ENCODE measurements around the gene ZNF207. TPM values are rescaled to one million over a fixed set of nuclear protein-coding genes. Genes with fewer than 3 reads are reported as not detected.
"Not testable (repeated sequence)": the region's sequence is repeated elsewhere in the genome, so short reads cannot be mapped to it uniquely, and the experiment has no call there.

ZNF207 gene
- total RNA-seq, 1 donor from 2014 or later, result 76.1 TPM

- no peak for DNase-seq (ENCODE audit: low spot score)
Measured at GRCh38 chr17:32386844-32387243, 36.9 kb downstream of the ZNF207 start.

- not testable (repeated sequence) for DNase-seq (ENCODE audit: low spot score)
Measured at GRCh38 chr17:32388128-32388527, 38.2 kb downstream of the ZNF207 start.

- no peak for DNase-seq (ENCODE audit: low spot score)
Measured at GRCh38 chr17:32388613-32389459, 38.9 kb downstream of the ZNF207 start.

GRCh38 chr17:32393904-32394303 is 43.9 kb downstream of the ZNF207 start:
- no peak for DNase-seq (ENCODE audit: low spot score)

GRCh38 chr17:32396343-32396742 is 46.4 kb downstream of the ZNF207 start:
- DNase-seq (ENCODE audit: low spot score), result no peak

GRCh38 chr17:32398946-32399345 is 49.0 kb downstream of the ZNF207 start:
- DNase-seq (ENCODE audit: low spot score), result no peak

- not testable (repeated sequence) for DNase-seq (ENCODE audit: low spot score)
Measured at GRCh38 chr17:32410085-32410484, 60.1 kb downstream of the ZNF207 start.

GRCh38 chr17:32426894-32427293 is 76.9 kb downstream of the ZNF207 start:
- DNase-seq (ENCODE audit: low spot score), result no peak

GRCh38 chr17:32429598-32429997 is 79.6 kb downstream of the ZNF207 start:
- DNase-seq (ENCODE audit: low spot score), result no peak

Other genes with a start within 250 kb of the ZNF207 start
- gene RHOT1, start 207.7 kb upstream of the ZNF207 start, total RNA-seq (ENCODE audit: insufficient read depth, low replicate concordance), result 78.0 TPM
- not detected for gene RHBDL3, start 84.3 kb upstream of the ZNF207 start, total RNA-seq (ENCODE audit: insufficient read depth, low replicate concordance)
- gene C17orf75, start 8.0 kb upstream of the ZNF207 start, total RNA-seq (ENCODE audit: insufficient read depth, low replicate concordance), result 10.4 TPM
- 57.8 TPM for gene PSMD11, start 94.4 kb downstream of the ZNF207 start, total RNA-seq (ENCODE audit: insufficient read depth, low replicate concordance)
- gene CDK5R1, start 136.8 kb downstream of the ZNF207 start, total RNA-seq (ENCODE audit: insufficient read depth, low replicate concordance), result 0.72 TPM

Data from umbilical cord (tissue), 2 donors.